Esophagus (tissue), 2 donors: Measurements from ENCODE around the gene NR1I2. TPM values are rescaled to one million over a fixed set of nuclear protein-coding genes. Genes with fewer than 3 reads are reported as not detected.

Experiments
- H3K27ac ChIP-seq, 2 donors: one replicate each; pipeline ENCODE4 v1.5.1; 2013; ENCODE audit warnings: low read depth in 2 of 2, mild to moderate bottlenecking in 2 of 2, inconsistent platforms in 1 of 2, low read length in 1 of 2, moderate library complexity in 1 of 2
- H3K27me3 ChIP-seq, 2 donors: one replicate each; pipeline ENCODE4 v1.6.1; 2013; ENCODE audit warnings: low read length in 2 of 2, control low read depth in 1 of 2, mild to moderate bottlenecking in 1 of 2; ENCODE audit not compliant: insufficient read depth in 2 of 2, control insufficient read depth in 1 of 2
- H3K36me3 ChIP-seq, 2 donors: one replicate each; pipeline ENCODE4 v1.6.1; 2013; ENCODE audit warnings: low read length in 1 of 2; ENCODE audit not compliant: control insufficient read depth in 2 of 2, insufficient read depth in 2 of 2
- H3K4me1 ChIP-seq, 2 donors: one replicate each; pipeline ENCODE4 v1.6.1; 2013; ENCODE audit warnings: low read length in 1 of 2; ENCODE audit not compliant: control insufficient read depth in 2 of 2, insufficient read depth in 2 of 2
- H3K4me3 ChIP-seq, 2 donors: one replicate each; pipeline ENCODE4 v1.5.1; 2013; ENCODE audit warnings: low read length in 2 of 2, mild to moderate bottlenecking in 2 of 2, low read depth in 1 of 2, moderate library complexity in 1 of 2
- H3K9me3 ChIP-seq, 2 donors: one replicate each; pipeline ENCODE4 v1.6.1; 2013; ENCODE audit warnings: mild to moderate bottlenecking in 2 of 2, low read depth in 1 of 2, low read length in 1 of 2, moderate library complexity in 1 of 2; ENCODE audit not compliant: control insufficient read depth in 2 of 2, insufficient read depth in 1 of 2
- WGBS, 2 donors: extraction: QIAGEN DNeasy Blood & Tissue Kit; methylation state at CpG; one replicate each; pipeline ENCODE4 v1.1.7; 2013; 5-methylcytosine and 5-hydroxymethylcytosine counted together
- polyA plus RNA-seq, 2 donors: library from polyadenylated mRNA; stranded (reverse); fragments of 200-250 nt; gene quantifications; one replicate each; pipeline ENCODE4 v1.2.3, GENCODE V29; 2013
- donor health status: healthy with polysubstance abuse.
- donor health status: Bipolar disorder and iron deficiency.

NR1I2 gene
- polyA plus RNA-seq, 2 donors = 0.02 to 0.08 TPM

- H3K36me3 ChIP-seq = no peaks in the 10 kb centered on the region
- 3 to 7% methylated on average over 33 of the region's 33 CpGs for WGBS, 2 donors
- H3K4me3 ChIP-seq = peak overlapping the region; percentile 41 to 48
- H3K27ac ChIP-seq = no peak overlapping the region
- no peaks in the 10 kb centered on the region for H3K9me3 ChIP-seq
- H3K27me3 ChIP-seq = no peaks in the 10 kb centered on the region
- H3K4me1 ChIP-seq = peaks cover 0 to 8% of the 10 kb centered on the region in 2 donors
Observed at GRCh38 chr3:119810018-119810435, 28.1 kb downstream of the NR1I2 start.

DNA sequence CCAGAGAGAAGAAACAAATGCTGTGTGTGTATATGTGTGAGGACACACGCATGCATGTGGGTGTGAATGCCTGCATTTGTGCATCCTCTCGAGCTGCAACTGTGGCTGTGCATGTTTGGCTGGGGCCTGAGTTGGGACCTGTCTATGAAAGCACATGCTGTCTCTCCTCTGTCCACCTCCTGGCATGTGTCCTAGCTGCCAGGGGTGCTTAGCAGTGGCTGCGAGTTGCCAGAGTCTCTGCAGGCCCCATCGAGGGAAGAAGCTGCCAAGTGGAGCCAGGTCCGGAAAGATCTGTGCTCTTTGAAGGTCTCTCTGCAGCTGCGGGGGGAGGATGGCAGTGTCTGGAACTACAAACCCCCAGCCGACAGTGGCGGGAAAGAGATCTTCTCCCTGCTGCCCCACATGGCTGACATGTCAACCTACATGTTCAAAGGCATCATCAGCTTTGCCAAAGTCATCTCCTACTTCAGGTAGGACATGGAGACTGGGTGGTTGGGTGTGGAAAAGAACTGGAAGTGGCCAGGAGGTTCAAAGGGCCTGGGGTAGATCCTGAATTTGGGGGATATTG lies 30.7 kb downstream of the NR1I2 start:
- H3K36me3 ChIP-seq = no peaks in the 10 kb centered on the region
- 88 to 91% methylated on average over 8 of the region's 8 CpGs for WGBS, 2 donors

GRCh38 chr3:119815716-119816115 lies 33.8 kb downstream of the NR1I2 start:
- no peak overlapping the region for H3K4me3 ChIP-seq
- H3K9me3 ChIP-seq = no peaks in the 10 kb centered on the region
- H3K27me3 ChIP-seq = no peaks in the 10 kb centered on the region
- no peak overlapping the region for H3K27ac ChIP-seq
- H3K4me1 ChIP-seq = no peaks in the 10 kb centered on the region
- no peaks in the 10 kb centered on the region for H3K36me3 ChIP-seq
- 87 to 91% methylated on average over 8 of the region's 8 CpGs for WGBS, 2 donors

More for the DNA sequence above, 30.7 kb downstream of the NR1I2 start:
- no peaks in the 10 kb centered on the region for H3K9me3 ChIP-seq
- peaks cover 0 to 8% of the 10 kb centered on the region in 2 donors for H3K4me1 ChIP-seq
- no peak overlapping the region for H3K27ac ChIP-seq
- H3K4me3 ChIP-seq = no peak overlapping the region
- no peaks in the 10 kb centered on the region for H3K27me3 ChIP-seq

- no peaks in the 10 kb centered on the region for H3K27me3 ChIP-seq
- 65 to 72% methylated on average over 12 of the region's 12 CpGs for WGBS, 2 donors
Observed at GRCh38 chr3:119817071-119817470, 35.2 kb downstream of the NR1I2 start.

GRCh38 chr3:119817583-119818363 lies 35.9 kb downstream of the NR1I2 start:
- Histone ChIP-seq H3K9me3 (no peaks in the 10 kb centered on the region), H3K36me3 (no peaks in the 10 kb centered on the region), H3K27ac (no peak overlapping the region), H3K4me1 (no peaks in the 10 kb centered on the region), H3K4me3 (no peak overlapping the region), H3K27me3 (no peaks in the 10 kb centered on the region)
- WGBS, 2 donors = 71 to 78% methylated on average over 13 of the region's 13 CpGs

More at GRCh38 chr3:119817071-119817470, 35.2 kb downstream of the NR1I2 start:
- H3K9me3 ChIP-seq = no peaks in the 10 kb centered on the region
- no peaks in the 10 kb centered on the region for H3K4me1 ChIP-seq
- H3K4me3 ChIP-seq = no peak overlapping the region
- no peak overlapping the region for H3K27ac ChIP-seq
- no peaks in the 10 kb centered on the region for H3K36me3 ChIP-seq

- 82 to 95% methylated on average over 2 of the region's 2 CpGs for WGBS, 2 donors
- Histone ChIP-seq H3K4me1 (no peaks in the 10 kb centered on the region), H3K9me3 (no peaks in the 10 kb centered on the region), H3K4me3 (no peak overlapping the region), H3K27ac (no peak overlapping the region), H3K27me3 (no peaks in the 10 kb centered on the region), H3K36me3 (no peaks in the 10 kb centered on the region)
Observed at GRCh38 chr3:119818937-119819336, 37.0 kb downstream of the NR1I2 start.

- H3K9me3 ChIP-seq = no peaks in the 10 kb centered on the region
- WGBS, 2 donors = 72 to 76% methylated on average over 2 of the region's 2 CpGs
- H3K4me3 ChIP-seq = no peak overlapping the region
- no peaks in the 10 kb centered on the region for H3K4me1 ChIP-seq
- peaks cover 0 to under 1% of the 10 kb centered on the region in 2 donors for H3K36me3 ChIP-seq
- no peak overlapping the region for H3K27ac ChIP-seq
- H3K27me3 ChIP-seq = no peaks in the 10 kb centered on the region
Observed at GRCh38 chr3:119819806-119820205, 37.9 kb downstream of the NR1I2 start.

DNA sequence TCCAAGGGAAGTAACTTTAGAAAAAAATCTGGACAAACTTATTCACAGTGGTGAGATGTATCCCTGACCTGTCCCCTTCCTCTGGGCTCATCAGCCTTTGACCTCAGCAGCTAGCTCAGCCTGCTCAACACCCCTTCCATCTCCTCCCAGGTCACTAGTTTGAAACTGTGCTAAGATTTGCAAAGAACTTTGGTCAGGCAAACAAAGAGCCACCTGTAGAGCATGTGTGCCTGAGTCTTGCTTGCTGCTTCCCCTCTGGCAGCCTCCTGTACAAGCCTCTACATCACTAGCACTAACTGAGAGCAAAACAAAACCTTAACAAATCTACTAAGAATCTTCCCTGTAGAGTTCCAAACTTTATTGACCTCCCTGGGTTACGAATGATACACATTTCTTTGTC lies 43.9 kb downstream of the NR1I2 start:
- Histone ChIP-seq H3K27ac (no peak overlapping the region), H3K36me3 (peaks cover 3 to 4% of the 10 kb centered on the region in 2 donors), H3K4me1 (no peaks in the 10 kb centered on the region), H3K4me3 (no peak overlapping the region), H3K27me3 (no peaks in the 10 kb centered on the region), H3K9me3 (no peaks in the 10 kb centered on the region)
- WGBS, 2 donors = 87 to 96% methylated on average over 1 of the region's 1 CpG

- Histone ChIP-seq H3K36me3 (peaks cover 3 to 4% of the 10 kb centered on the region in 2 donors), H3K27me3 (no peaks in the 10 kb centered on the region)
- 82 to 85% methylated on average over 7 of the region's 7 CpGs for WGBS, 2 donors
Observed at GRCh38 chr3:119826711-119827608, 45.1 kb downstream of the NR1I2 start.

More at GRCh38 chr3:119826711-119827608, 45.1 kb downstream of the NR1I2 start:
- no peaks in the 10 kb centered on the region for H3K4me1 ChIP-seq
- H3K27ac ChIP-seq = no peak overlapping the region
- no peak overlapping the region for H3K4me3 ChIP-seq
- no peaks in the 10 kb centered on the region for H3K9me3 ChIP-seq
